ENCODE results near the gene TTC7B. TPM values are rescaled to one million over a fixed set of nuclear protein-coding genes. Genes with fewer than 3 reads are reported as not detected.

Gene TTC7B
- total RNA-seq, 1 donor from 2014 or later = 3.1 TPM

DNA sequence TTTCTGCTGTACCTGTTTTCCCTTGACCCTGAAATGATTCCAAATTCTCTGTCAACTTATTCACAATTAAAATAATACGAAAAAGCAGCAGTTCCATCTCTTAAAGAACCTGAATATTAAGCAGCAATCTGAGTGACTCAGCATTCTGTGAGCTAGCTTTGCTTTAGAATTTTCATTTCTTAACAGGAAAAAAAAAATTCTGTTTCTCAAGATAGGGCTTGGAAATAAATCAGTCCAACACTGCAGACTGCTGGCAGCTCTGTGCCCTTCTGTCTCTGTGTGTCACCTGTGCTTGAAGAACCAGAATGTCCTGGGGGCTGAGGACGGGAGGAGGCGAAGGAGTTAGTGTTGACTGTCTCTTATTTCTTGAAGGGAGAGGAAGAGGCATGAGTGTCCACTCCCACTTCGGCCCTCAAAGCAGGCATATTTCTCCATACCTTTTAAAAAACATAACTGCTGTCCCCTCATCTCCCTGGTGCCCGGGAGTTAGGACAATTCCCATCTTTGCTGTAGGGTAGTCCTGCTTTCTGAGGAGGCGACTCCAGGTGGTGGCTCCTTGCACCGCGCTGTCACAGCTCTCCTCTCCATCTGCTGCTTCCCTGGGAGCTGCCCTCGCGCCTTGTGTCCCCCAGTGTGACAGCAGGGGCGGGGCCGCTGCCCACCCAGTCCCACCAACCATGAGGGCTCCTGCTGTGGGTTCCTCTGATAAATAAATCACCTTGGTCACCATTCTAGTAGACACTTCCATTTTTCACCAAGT lies 216.3 kb downstream of the TTC7B start:
- Mint-ChIP-seq H3K27me3 (ENCODE audit: insufficient read depth) (peaks cover 6% of the 10 kb centered on the region), H3K4me1 (ENCODE audit: low read depth) (no peaks in the 10 kb centered on the region), H3K4me3 (no peak overlapping the region), H3K36me3 (ENCODE audit: low read depth) (no peaks in the 10 kb centered on the region), H3K27ac (no peak overlapping the region), H3K9me3 (no peaks in the 10 kb centered on the region)
- intact Hi-C loops (cut with micrococcal nuclease) = no loop called here
- DNase-seq (ENCODE audit: low spot score) = no peak

DNA sequence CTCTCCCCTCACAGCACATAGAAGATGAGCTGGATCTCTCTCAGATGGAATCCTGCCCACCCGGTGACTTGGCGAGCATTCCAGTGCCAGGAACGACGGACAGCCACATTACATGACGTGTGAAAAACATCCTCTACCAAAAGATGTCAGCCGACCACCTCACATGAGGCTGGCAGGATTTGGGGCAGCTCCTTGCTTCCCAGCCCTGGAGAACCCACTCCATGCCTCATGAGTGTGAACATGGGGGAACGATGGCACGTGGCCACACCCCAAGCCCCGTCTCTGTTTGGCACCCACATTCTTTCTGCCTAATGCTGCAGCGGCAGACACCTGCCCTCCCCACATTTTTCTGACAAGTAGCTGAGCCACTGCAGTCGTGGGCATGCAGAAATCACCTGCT lies 216.9 kb downstream of the TTC7B start:
- H3K36me3 Mint-ChIP-seq (ENCODE audit: low read depth) = no peaks in the 10 kb centered on the region
- H3K4me3 Mint-ChIP-seq = no peak overlapping the region
- H3K27ac Mint-ChIP-seq = no peak overlapping the region
- peaks cover 6% of the 10 kb centered on the region for H3K27me3 Mint-ChIP-seq (ENCODE audit: insufficient read depth)
- intact Hi-C loops (cut with micrococcal nuclease) = no loop called here
- H3K9me3 Mint-ChIP-seq = no peaks in the 10 kb centered on the region
- H3K4me1 Mint-ChIP-seq (ENCODE audit: low read depth) = no peaks in the 10 kb centered on the region
- DNase-seq (ENCODE audit: low spot score) = no peak

- H3K27me3 Mint-ChIP-seq (ENCODE audit: insufficient read depth) = peaks cover 5% of the 10 kb centered on the region
- no peak for DNase-seq (ENCODE audit: low spot score)
- no peaks in the 10 kb centered on the region for H3K9me3 Mint-ChIP-seq
- H3K36me3 Mint-ChIP-seq (ENCODE audit: low read depth) = no peaks in the 10 kb centered on the region
- no peak overlapping the region for H3K4me3 Mint-ChIP-seq
- H3K4me1 Mint-ChIP-seq (ENCODE audit: low read depth) = no peaks in the 10 kb centered on the region
- no peak overlapping the region for H3K27ac Mint-ChIP-seq
- intact Hi-C loops (cut with micrococcal nuclease) = no loop called here
Measured at GRCh38 chr14:90597961-90598360, 218.3 kb downstream of the TTC7B start.

GRCh38 chr14:90596733-90597132 lies 219.5 kb downstream of the TTC7B start:
- peaks cover 5% of the 10 kb centered on the region for H3K27me3 Mint-ChIP-seq (ENCODE audit: insufficient read depth)
- intact Hi-C loops (cut with micrococcal nuclease) = no loop called here

DNA sequence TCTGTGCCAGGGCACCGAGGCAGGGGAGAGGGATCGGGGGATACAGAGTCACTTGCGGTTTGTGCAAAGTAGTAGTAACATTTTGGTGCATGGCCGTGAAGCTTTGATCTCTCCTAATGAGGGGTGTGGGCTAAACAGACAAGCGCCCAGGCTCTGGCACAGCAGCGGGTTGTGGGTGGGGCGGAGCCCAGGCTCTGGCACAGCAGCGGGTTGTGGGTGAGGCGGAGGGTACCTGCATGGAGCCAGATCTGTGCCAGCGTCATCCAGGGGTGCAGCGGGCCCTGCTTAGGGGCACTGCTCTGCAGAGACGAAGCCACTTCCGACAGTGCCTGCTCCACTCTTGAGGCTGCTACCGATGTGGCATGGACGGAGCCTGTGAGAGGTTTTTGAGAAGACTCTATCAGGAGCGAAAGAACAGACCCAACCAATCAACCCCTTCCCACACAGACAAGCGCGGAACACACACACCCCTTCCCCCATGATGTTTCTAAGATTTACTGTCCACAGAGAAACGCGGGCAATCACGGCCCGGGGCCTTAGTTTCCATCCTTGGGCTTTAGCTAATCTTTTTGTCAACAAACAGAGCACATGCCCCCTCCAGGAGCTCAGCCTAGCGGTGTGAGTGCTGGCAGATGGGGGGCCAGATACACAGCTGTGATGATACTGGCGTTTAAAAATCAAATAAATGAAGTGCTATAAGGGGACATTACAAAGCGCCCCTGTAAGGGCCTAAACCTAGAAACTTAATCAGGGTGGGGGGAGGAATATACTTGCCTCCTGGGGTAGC lies 222.8 kb downstream of the TTC7B start:
- no peaks in the 10 kb centered on the region for H3K36me3 Mint-ChIP-seq (ENCODE audit: low read depth)
- H3K4me3 Mint-ChIP-seq = no peak overlapping the region
- no peaks in the 10 kb centered on the region for H3K27me3 Mint-ChIP-seq (ENCODE audit: insufficient read depth)
- no peaks in the 10 kb centered on the region for H3K4me1 Mint-ChIP-seq (ENCODE audit: low read depth)
- no peaks in the 10 kb centered on the region for H3K9me3 Mint-ChIP-seq
- no peak overlapping the region for H3K27ac Mint-ChIP-seq
- intact Hi-C loops (cut with micrococcal nuclease) = no loop called here
- DNase-seq (ENCODE audit: low spot score) = no peak

More at GRCh38 chr14:90596733-90597132, 219.5 kb downstream of the TTC7B start:
- no peaks in the 10 kb centered on the region for H3K9me3 Mint-ChIP-seq
- no peaks in the 10 kb centered on the region for H3K4me1 Mint-ChIP-seq (ENCODE audit: low read depth)
- DNase-seq (ENCODE audit: low spot score) = no peak
- H3K27ac Mint-ChIP-seq = no peak overlapping the region
- no peaks in the 10 kb centered on the region for H3K36me3 Mint-ChIP-seq (ENCODE audit: low read depth)
- H3K4me3 Mint-ChIP-seq = no peak overlapping the region

DNA sequence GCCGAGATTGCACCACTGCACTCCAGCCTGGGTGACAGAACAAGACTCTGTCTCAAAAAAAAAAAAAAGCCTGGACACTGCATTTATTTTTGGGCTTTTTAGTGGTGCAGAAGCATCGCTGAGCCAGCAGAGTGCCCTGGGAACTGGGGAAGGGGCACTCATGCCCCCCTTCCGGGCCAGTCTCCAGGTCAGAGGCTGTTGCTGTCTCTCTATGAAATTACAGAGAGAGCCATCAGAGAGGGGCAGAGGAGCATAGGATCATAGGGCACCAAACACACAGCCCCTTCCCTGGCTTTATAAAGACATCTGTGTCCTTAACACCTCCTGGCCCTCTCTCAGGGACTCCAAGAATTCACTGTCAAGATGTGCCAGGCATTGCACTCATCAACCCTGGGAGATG lies 223.6 kb downstream of the TTC7B start:
- intact Hi-C loops (cut with micrococcal nuclease) = no loop called here
- H3K27ac Mint-ChIP-seq = no peak overlapping the region
- no peak for DNase-seq (ENCODE audit: low spot score)
- H3K9me3 Mint-ChIP-seq = no peaks in the 10 kb centered on the region
- H3K4me3 Mint-ChIP-seq = no peak overlapping the region
- H3K36me3 Mint-ChIP-seq (ENCODE audit: low read depth) = no peaks in the 10 kb centered on the region
- no peaks in the 10 kb centered on the region for H3K27me3 Mint-ChIP-seq (ENCODE audit: insufficient read depth)
- no peaks in the 10 kb centered on the region for H3K4me1 Mint-ChIP-seq (ENCODE audit: low read depth)

DNA sequence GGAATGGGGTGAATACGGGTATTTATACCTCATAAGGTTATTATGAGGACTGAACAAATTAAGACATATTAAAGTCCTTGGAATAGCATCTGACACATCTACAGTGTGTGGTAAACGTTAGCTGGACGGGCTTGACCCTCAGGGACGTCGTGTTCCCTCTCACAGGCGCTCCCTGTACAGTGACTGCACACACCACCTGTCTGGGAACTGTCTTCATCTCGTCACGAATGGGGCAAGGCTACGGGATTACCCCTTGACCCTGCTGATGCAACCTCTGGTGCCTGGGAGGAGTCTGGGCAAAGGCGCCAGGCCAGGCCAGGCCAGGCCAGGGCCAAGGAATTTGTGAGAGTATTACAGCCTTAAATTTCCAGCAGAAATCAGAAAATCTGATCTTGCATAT lies 228.3 kb downstream of the TTC7B start:
- intact Hi-C loops (cut with micrococcal nuclease) = no loop called here
- H3K4me1 Mint-ChIP-seq (ENCODE audit: low read depth) = no peaks in the 10 kb centered on the region
- H3K36me3 Mint-ChIP-seq (ENCODE audit: low read depth) = no peaks in the 10 kb centered on the region
- H3K4me3 Mint-ChIP-seq = no peak overlapping the region
- no peaks in the 10 kb centered on the region for H3K9me3 Mint-ChIP-seq
- H3K27ac Mint-ChIP-seq = no peak overlapping the region
- DNase-seq (ENCODE audit: low spot score) = no peak
- no peaks in the 10 kb centered on the region for H3K27me3 Mint-ChIP-seq (ENCODE audit: insufficient read depth)

- no peaks in the 10 kb centered on the region for H3K27me3 Mint-ChIP-seq (ENCODE audit: insufficient read depth)
Measured at GRCh38 chr14:90587252-90587910, 228.8 kb downstream of the TTC7B start.

GRCh38 chr14:90585106-90585505 lies 231.1 kb downstream of the TTC7B start:
- intact Hi-C loops (cut with micrococcal nuclease) = no loop called here
- Mint-ChIP-seq H3K27ac (no peak overlapping the region), H3K36me3 (ENCODE audit: low read depth) (no peaks in the 10 kb centered on the region), H3K9me3 (no peaks in the 10 kb centered on the region), H3K27me3 (ENCODE audit: insufficient read depth) (no peaks in the 10 kb centered on the region), H3K4me3 (no peak overlapping the region), H3K4me1 (ENCODE audit: low read depth) (no peaks in the 10 kb centered on the region)
- no peak for DNase-seq (ENCODE audit: low spot score)

More at GRCh38 chr14:90587252-90587910, 228.8 kb downstream of the TTC7B start:
- Mint-ChIP-seq H3K9me3 (no peaks in the 10 kb centered on the region), H3K4me1 (ENCODE audit: low read depth) (no peaks in the 10 kb centered on the region), H3K4me3 (no peak overlapping the region), H3K36me3 (ENCODE audit: low read depth) (no peaks in the 10 kb centered on the region), H3K27ac (no peak overlapping the region)
- no peak for DNase-seq (ENCODE audit: low spot score)
- intact Hi-C loops (cut with micrococcal nuclease) = no loop called here

DNA sequence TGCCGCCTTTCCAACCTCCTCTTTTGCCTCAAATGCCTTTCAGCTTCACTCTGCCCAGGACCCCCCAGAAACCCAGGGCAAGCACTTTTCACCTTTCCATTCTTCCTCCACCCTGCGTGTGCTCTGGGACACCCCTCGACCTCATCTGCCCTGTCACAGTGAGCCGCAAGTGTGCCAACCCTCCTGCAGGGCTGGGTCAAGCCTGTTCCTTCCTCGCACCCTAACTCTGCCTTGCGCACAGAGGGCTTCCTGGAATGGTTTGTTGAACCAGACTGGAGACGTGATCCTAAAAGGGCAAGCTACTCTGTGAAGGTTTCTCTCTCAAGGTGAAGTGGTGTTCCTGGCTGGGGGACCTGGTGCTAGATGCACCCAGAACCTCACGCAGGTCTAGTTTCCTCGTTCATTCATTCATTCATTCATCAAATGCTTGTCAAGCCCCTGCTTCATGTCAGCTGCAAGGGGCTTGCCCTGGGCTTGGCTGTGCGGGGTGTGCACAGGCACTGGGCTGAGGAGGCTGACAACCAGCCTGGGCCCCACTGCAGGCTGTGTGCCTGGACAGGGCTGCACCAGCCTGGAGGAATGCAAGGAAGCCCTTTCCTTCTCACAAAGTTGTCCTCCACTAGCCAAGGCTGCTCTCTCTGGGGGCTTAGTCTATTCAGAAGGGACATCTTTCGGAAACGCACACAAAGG lies 232.2 kb downstream of the TTC7B start:
- intact Hi-C loops (cut with micrococcal nuclease) = no loop called here
- no peak for DNase-seq (ENCODE audit: low spot score)
- no peak overlapping the region for H3K27ac Mint-ChIP-seq
- no peaks in the 10 kb centered on the region for H3K27me3 Mint-ChIP-seq (ENCODE audit: insufficient read depth)
- H3K4me3 Mint-ChIP-seq = no peak overlapping the region
- H3K4me1 Mint-ChIP-seq (ENCODE audit: low read depth) = no peaks in the 10 kb centered on the region
- H3K9me3 Mint-ChIP-seq = no peaks in the 10 kb centered on the region
- H3K36me3 Mint-ChIP-seq (ENCODE audit: low read depth) = no peaks in the 10 kb centered on the region

GRCh38 chr14:90583427-90583826 lies 232.8 kb downstream of the TTC7B start:
- Mint-ChIP-seq H3K4me3 (no peak overlapping the region), H3K27ac (no peak overlapping the region), H3K4me1 (ENCODE audit: low read depth) (no peaks in the 10 kb centered on the region), H3K9me3 (no peaks in the 10 kb centered on the region), H3K36me3 (ENCODE audit: low read depth) (no peaks in the 10 kb centered on the region), H3K27me3 (ENCODE audit: insufficient read depth) (no peaks in the 10 kb centered on the region)
- intact Hi-C loops (cut with micrococcal nuclease) = no loop called here
- DNase-seq (ENCODE audit: low spot score) = no peak

DNA sequence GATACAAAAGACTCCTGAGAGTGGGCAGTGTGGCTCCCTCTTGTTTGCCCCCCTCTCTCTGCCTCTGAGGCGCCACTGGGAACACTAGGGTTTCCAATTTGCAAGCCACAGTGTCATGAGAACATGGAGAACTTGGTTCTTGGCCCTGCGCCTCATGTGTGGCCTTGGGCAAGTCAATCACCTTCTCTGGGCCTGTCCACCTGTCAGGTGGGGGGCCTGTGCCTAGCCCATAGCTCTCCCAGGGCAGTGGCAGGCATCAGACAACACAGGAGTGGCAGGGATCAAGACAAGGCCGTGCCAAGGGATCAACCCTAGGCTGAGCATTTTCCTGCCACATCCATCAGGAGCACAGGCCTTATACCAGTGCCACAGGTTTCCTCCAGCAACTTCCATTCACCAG lies 234.1 kb downstream of the TTC7B start:
- no peaks in the 10 kb centered on the region for H3K4me1 Mint-ChIP-seq (ENCODE audit: low read depth)
- intact Hi-C loops (cut with micrococcal nuclease) = no loop called here
- no peak for DNase-seq (ENCODE audit: low spot score)
- no peaks in the 10 kb centered on the region for H3K27me3 Mint-ChIP-seq (ENCODE audit: insufficient read depth)
- no peak overlapping the region for H3K4me3 Mint-ChIP-seq
- H3K9me3 Mint-ChIP-seq = no peaks in the 10 kb centered on the region
- H3K36me3 Mint-ChIP-seq (ENCODE audit: low read depth) = no peaks in the 10 kb centered on the region
- no peak overlapping the region for H3K27ac Mint-ChIP-seq

DNA sequence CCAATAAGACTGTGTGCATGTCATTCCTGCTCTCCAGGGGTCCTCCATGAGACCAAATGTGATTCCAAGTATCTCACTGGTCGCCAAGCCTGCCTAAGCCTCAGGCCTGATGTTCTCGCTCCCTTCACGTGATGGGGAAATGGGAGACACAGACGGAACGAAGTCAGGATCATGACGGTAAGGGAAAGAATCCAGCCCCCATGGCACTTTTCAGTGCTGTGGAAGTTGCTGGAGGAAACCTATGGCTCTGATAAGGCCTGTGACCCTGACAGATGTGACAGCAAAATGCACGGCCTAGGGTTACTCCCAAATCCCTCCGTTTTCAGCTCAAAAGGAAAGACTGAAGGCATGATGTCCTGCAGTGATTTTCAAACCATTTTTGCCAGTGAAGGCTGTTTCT lies 234.5 kb downstream of the TTC7B start:
- Mint-ChIP-seq H3K27me3 (ENCODE audit: insufficient read depth) (no peaks in the 10 kb centered on the region), H3K4me3 (no peak overlapping the region), H3K9me3 (no peaks in the 10 kb centered on the region), H3K36me3 (ENCODE audit: low read depth) (no peaks in the 10 kb centered on the region), H3K27ac (no peak overlapping the region), H3K4me1 (ENCODE audit: low read depth) (no peaks in the 10 kb centered on the region)
- no peak for DNase-seq (ENCODE audit: low spot score)
- intact Hi-C loops (cut with micrococcal nuclease) = no loop called here

Measured in activated T-helper 1 cell treated with anti-CD3 and anti-CD28 coated beads, Interleukin-12 subunit alpha, Interleukin-12 subunit beta, Interleukin-2, Interleukin-4 antibody, amounts not matched to agents 30 ng/mL and 10 ng/mL and 1 ng/mL, durations not matched to agents 14 hours and 24 hours and 36 hours (primary cell).